ENCODE data around the gene RASSF8.

The RASSF8 gene

GRCh38 chr12:25994901-25995625 is 36.6 kb downstream of the RASSF8 start:
- no peak for DNase-seq

DNA sequence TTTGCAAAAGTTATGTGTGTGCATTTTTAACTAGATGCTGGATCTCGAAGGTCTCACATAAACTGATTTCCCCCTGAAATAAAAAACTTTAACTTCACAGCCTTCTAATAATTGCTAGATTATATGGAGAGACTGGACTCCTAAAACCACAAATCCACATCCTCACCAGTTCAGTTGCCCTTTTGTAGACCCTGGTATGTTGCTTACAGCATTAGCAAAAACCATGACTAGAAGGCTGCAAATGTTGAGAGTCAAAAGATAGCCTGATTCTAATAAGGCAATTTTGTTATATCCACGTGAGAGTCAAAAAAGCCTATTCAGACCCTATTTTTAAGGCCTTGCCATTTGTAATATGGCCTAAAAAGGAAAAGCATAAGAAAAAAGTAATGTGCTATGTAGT is 37.4 kb downstream of the RASSF8 start:
- DNase-seq, result no peak

DNA sequence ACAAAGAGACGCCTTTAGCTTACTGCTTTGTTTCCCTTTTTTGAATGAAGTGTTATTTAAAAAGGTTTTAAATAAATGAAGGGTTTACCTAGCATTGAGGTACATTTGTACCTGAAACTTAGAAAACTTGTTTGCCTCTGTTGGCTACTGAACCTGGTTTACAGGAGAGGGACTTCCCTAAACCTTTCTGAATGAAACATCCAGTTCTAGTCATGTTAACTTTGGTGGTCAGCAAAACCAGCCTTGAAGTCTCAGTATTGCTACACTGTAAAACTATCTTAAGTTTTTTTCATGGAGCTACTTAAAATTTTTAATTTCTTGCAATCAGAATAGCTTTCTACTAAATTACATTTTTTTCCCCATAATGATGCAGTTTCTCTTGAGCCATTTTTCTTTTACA is 38.2 kb downstream of the RASSF8 start:
- DNase-seq, result no peak

- peak; percentile 94 for DNase-seq
Observed at GRCh38 chr12:25997201-25997963, 38.9 kb downstream of the RASSF8 start.

DNA sequence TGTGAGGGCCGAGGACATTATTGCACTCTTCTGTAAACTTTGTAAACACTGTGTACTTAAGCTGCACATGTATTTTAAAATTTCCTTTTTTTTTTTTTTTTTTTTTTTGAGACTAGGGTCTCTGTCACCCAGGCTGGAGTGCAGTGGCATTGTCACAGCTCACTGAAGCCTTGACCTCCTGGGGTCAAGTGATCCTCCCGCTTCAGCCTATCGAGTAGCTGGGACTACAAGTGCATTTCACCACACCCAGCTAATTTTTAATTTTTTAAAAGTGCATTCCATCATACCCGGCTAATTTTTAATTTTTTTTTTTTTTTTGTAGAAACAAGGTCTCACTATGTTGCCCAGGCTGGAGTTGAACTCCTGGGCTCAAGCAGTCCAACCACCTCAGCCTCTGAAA is 42.4 kb downstream of the RASSF8 start:
- no peak for DNase-seq

DNA sequence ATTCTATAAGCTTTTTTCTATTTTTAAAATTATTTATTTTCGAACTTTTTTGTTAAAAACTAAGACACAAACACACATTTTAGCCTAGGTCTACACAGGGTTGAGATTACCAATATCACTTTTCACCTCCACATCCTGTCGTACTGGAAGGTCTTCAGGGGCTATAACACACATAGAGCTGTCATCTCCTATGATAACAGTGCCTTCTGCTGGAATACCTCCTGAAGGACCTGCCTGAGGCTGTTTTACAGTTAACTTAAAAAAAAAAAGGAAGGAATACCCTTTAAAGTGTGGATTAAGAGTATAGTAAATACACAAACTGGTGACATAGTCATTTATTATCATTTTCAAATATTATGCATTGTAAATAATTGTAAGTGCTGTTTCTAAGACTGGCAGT is 43.0 kb downstream of the RASSF8 start:
- DNase-seq, result no peak

DNA sequence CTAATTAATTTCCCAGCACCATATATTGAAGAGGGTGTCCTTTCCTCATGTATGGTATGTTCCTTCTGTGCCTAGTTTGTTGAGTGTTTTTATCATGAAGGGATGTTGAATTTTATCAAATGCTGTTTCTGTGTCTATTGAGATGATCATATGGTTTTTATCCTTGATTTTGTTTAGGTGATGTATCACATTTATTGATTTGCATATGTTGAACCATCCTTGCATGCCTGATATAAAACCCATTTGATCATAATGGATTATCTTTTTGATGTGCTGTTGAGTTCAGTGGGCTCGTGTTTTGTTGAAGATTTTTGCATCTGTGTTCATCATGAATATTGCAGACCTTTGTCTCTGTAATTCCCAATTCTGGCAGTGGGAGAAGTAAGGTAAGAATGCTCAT is 44.6 kb downstream of the RASSF8 start:
- no peak for DNase-seq

GRCh38 chr12:26007566-26007965 is 49.1 kb downstream of the RASSF8 start:
- no peak for DNase-seq

DNA sequence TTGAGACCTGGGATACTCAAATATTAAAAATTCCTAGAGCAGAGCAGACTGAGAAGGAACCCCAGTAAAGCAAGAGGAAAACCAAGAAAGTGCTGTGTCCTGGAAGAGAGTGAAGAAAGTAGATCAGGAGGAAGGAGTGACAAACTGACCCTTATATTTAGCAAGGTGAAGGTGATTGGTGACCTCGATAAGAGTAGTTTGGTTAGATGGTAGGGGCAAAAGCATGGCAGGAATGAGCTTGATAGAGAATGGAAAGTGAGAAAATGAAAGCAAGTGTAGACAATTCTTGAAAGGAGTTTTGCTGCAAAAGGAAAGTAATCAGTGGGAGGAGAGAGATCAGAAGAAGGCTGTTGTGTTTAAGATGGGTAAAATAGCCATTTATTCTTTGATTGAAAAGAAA is 51.1 kb downstream of the RASSF8 start:
- DNase-seq, result no peak

DNA sequence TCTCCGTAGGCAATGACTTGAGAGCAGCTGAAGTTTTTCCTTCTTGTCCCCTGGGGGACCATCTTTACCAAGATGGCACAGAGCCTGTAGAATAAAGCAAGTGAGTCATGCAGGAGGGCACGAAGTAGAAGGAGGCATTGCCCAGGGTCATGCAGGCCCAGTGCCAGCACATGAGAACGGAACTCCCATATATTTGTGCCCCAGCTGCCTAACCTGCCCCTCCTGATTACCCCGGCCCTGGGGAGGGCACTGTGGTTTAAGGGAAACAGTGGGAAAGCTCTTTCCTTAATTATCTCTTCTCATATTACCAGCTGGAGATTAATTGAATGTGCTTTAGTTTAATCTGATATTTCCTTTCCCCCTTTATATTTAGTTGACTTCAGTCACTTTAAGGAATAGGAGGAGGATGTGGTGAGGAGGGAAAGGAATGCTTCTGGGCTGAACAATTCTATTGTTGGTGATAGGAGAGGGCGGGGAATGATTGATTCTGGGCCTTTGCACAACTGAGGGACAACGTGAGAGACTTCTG is 51.9 kb downstream of the RASSF8 start:
- no peak for DNase-seq

GRCh38 chr12:26011099-26011498 is 52.6 kb downstream of the RASSF8 start:
- DNase-seq, result no peak

GRCh38 chr12:26014085-26014484 is 55.6 kb downstream of the RASSF8 start:
- DNase-seq, result no peak

DNA sequence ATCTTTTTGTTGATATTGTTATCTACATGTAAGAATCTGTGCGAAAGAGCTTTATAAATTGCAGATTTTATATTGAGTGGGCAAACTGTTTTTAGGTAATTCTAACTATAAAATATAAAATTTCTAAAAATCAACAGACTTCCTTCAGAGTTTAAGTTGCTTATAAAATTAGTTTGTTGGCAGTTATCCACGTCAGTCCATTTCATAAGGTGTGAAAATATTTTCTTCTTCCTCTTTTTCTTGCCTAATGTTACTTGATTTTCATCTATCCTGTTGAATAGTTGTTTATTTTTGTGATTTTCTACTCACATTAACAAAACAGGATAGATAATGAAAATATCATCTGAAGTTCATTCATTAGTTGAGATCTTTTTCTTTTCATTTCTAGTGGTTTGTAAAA is 58.0 kb downstream of the RASSF8 start:
- DNase-seq, result no peak

DNA sequence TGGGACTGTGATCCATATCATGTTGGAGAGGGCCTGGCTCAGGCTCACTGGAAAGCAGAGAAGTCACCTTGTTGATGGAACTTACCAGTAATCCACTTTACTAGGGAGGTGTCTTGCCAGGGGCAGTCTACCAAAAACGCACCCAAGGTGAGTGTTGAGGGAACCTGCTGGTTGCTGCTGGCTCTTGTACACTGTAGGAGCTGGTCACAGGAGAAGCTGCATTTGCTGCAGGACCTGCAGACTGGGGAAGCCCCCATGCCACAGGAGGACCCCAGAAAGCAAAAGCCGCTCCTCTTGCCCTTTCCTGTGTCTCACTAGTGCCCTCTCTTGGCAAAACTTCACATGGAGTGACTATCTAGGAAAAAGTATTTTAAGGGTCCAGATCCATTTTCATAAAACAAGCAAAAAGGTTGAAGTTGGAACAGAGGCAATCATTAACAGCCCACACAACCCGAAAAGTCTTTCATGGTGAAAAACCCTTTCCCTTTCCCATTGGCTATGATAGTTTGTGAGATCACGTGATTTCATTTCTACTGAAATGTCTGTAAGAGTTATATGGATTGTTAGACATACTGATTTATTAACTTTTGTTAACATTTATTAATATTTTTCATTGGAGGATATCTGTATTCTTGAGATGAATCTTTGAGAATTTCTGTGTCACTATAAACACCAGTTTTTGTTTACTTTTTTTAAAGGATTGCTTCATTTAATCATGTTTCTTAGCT is 59.2 kb downstream of the RASSF8 start:
- no peak for DNase-seq

DNA sequence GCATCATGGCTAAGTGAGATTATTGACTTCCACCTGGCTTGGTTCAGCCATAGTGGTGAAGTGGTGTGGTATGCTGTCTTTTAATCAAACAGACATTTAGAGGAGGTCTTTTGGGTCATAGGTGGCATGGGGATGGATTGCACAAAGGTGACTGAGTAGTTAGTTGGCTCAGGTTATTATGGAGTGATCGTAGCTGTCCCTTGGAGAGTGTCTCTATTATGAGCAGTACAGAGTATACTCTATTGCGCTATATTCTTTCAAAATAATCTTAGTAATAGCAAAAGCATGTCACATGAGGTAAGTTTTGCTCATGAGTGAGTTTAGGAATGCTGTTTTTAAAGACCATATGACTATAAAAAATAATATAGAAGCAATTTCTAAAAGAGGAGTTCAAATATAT is 60.4 kb downstream of the RASSF8 start:
- no peak for DNase-seq

- DNase-seq, result no peak
Observed at GRCh38 chr12:26021534-26021933, 63.1 kb downstream of the RASSF8 start.

GRCh38 chr12:26022043-26022442 is 63.6 kb downstream of the RASSF8 start:
- no peak for DNase-seq

DNA sequence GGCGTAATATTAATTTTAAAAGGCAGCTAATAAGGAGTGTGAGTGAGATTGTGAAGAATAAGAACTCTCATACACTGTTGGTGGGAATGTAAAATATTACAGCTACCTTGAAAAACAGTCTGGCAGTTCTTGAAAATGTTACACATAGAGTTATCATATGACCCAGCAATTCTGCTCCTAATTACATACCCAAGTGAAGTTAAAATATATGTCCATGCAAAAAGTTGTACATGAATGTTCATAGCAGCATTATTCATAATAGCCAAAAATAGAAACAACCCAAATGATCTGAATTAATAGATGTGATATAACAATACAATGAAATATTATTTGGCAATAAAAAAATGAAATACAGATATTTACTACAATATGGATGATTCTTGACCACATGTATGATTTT is 68.2 kb downstream of the RASSF8 start:
- no peak for DNase-seq

GRCh38 chr12:26027401-26027800 is 68.9 kb downstream of the RASSF8 start:
- peak; percentile 38 for DNase-seq

GRCh38 chr12:26028953-26029735 is 70.7 kb downstream of the RASSF8 start:
- peak; percentile 45 for DNase-seq

GRCh38 chr12:26029736-26030022 is 71.2 kb downstream of the RASSF8 start:
- DNase-seq, result no peak

DNA sequence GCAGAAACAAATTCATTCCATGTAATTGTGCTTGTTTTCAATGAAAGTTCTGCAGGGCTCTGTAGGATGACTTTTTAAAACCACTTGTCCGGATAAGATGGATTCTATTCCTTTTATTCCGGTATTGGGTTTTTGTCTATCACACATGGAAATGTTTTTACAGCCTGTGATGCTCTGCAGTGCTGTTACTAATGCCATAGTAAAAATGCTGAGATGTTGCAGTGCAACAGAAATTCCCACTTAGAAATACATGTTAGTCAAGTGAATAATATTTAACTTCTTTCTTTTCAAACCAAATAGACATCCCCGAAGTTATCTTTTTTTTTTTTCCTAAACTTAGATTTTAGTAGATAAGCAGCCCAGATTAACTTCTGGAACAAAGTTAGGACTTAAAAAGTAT is 71.9 kb downstream of the RASSF8 start:
- DNase-seq, result no peak

DNA sequence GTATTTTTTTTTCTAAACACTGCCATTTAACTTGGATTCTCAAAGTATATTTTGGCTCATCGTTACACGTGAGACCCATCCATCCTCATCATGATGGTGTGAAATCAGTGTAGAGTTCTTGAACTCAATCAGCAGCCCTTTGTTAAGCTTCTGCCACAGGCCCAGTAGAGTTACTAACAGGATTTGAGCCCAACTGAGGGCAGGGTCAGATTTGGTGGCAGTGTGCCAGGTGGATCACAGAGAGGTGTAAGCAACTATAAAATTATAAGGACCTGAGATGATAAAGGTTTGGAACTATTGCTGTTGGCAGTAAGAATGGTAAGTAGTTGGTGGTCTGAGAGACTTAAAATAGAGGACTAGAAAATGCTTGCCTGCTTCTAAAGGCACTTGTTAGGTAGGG is 72.8 kb downstream of the RASSF8 start:
- no peak for DNase-seq

All from kidney glomerular epithelial cell (primary cell).